ELF-1 (cell line): Measurements from ENCODE around the gene DLGAP1.

ENCODE experiments used
- DNase-seq: peaks from one replicate; pipeline ENCODE4 v3.0.0-alpha.2; 2016; ENCODE audit warnings: low read depth, low spot score

The DLGAP1 gene

GRCh38 chr18:3660739-3661515, 794.2 kb downstream of the DLGAP1 start:
- DNase-seq: no peak

DNA sequence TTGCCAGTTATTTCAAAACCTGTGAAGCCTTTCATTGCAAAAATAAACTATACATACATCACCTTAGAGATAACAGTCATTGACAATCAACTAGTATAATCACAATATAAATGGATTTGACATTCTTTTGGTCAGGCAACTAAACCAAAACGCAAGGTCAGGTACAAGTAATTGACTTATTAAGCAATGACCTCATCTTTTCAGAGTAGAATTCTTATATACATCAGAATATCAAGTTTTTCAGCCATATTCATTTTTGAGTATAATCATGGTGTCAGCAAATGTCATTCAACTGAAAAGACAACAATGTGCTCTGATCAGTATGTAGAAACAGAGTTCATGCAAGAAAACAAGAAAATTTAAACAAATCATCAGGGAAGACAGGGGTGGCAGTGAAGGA, 796.6 kb downstream of the DLGAP1 start:
- no peak for DNase-seq

DNA sequence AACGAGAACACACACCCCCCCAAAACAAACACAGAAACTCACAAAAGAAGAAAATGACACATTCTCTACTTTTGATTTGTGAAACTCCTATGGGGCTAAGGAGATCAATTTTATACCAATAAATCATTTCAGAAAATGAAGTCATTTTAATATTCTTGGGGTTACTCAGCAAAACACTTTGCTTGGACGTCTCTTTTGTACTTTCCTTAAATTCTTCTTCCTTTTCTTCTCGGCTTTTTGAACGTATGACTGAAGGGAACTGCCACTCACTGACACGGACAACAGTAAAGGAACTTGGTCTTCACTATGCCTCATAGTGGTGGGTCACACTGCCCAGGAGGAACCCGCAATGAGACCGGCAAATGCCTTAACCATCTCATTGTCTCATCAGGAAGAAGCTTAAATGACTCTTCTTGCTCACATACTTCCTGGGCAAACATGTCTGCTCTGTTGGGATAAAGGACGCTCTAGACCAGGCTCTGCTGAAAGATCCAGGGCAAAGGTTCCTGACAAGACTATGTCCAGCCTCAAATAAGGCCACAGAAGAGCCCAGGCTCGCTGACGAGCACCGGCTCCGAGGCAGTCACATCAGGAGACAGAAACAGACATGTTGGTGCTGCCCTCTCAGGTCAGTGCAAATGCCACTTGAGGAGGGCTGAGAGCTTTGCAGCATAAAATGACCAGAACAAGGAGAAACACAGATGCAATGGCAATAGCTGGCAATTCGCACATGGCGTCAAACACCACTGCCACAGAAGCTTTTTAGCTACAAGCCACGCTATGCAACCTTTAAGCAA, 799.7 kb downstream of the DLGAP1 start:
- peak; percentile 10 for DNase-seq

GRCh38 chr18:3654442-3655253, 800.5 kb downstream of the DLGAP1 start:
- no peak for DNase-seq

DNA sequence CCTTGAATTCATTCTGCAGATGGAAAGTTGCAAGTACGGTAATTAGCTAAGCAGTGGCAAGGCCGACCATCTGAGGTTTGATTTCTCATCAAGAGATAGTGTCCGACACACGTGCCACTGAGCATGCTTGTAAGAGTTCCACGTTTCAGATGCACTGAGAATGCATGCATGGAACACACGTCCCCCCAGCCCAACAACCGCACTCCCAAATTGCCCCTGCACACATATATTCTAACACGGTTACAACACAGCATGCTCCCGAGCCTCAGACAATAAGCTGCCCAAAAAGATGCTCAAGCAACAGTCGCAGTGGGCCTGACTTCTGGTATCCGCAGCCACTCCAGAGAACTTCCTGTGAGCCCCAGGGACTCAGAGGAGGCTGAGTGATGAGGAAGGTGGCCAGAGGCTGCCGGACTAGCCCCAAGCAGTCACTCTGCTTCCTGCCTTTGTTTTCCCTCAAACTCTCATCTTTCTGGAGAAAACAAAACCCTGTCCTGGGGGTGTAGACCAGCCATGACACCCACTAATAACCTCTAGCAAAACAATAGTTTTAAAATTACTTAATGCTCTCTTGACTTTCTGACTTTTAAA, 801.2 kb downstream of the DLGAP1 start:
- DNase-seq: peak; percentile 42

DNA sequence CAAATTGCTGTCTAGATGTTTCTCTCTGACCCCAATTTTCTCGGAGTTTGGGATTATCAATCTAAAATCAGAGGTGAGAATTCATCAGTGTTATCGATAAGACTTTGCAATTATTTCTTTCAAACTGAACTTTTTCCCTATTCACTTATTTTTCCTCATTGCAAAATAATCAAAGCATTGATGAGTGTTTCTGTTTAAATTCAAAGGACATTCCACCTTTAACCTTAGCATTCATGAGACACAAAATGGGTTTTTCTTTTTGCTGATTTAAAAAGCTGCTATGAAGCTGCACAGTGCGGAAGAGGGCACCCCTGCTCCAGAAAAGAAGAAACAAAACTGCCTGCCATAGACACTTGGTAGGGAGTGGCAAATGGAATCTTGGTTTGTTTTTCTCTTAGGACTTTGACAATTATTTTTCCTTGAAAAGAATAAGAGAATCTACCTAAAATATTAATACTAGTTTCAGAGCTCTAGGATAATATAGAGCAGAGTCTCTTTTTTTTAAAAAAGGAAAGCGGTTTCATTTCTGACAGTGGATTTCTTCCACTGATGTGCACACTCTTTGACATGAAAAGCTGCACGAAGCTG, 801.8 kb downstream of the DLGAP1 start:
- no peak for DNase-seq

DNA sequence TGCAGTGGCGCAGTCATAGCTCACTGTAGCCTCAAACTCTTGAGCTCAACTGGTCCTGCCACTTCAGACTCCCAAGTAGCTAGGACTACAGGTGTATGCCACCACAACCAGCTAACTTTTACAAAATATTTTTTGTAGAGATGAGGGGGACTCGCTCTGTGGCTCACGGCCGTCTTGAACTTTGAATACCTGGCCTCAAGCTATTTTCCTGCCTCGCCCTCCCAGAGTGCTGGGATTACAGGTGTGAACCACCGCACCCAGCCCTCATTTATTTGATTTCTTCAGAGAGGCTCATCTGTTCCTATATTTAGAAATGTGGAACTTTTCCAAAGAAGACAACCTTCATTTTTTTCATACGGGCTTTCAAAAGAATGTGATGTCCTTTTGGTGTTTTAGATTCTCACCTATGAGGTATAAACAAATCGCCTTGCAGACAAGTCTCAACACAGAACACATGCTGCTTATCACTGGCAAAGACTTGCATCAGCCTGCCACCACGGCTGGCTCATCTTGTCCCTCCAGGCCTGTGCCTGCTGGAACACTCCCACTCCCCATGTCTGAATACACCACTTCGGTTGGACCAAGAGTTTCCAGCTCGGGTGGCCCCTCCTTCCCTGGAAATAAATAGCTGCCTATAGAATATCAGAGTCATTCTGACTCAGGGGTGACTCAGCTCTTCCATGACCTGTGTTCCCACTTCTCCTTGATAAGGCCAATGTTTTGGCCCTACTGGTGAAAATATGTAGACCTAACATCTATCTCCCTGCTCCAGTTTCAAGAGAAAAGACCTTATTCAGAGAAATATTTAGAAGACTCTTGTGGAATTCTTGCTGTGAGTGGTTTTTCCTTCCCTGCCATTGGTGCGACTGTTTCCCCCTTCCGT, 802.5 kb downstream of the DLGAP1 start:
- peak; percentile 81 for DNase-seq

DNA sequence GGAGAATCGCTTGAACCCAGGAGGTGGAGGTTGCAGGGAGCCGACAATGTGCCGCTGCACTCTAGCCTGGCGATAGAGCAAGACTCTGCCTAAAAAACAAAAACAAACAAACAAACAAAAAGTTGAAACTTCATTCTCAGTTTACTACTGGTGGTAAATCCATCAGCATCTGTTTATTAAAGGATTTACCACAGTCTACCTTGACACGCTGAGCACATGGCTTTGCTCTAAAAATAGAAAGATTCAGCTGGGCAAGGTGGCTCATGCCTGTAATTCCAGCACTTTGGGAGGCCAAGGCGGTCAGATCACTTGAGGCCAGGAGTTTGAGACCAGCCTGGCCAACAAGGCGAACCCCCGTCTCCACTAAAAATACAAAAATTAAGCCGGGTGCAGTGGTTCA, 803.8 kb downstream of the DLGAP1 start:
- no peak for DNase-seq

DNA sequence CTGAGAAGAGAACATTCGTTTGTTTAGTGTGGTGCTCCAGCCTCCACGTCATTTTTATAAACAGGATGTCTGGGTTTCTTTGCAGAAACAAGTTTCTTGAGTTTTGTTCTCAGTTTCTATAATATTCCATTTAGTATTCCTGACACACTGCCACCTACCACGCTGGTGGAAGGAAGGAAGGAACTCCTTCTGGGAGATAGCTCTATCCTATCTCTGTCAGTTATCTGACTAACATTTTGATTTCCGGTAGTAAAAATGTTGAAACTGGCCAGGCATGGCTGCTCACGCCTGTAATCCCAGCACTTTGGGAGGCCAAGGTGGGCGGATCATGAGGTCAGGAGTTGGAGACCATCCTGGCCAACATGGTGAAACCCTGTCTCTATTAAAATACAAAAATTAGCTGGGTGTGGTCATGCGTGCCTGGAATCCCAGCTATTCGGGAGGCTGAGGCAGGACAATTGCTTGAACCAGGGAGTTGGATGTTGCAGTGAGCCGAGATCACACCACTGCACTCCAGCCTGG, 804.5 kb downstream of the DLGAP1 start:
- peak; percentile 10 for DNase-seq

GRCh38 chr18:3649633-3650426, 805.3 kb downstream of the DLGAP1 start:
- peak; percentile 25 for DNase-seq

GRCh38 chr18:3649135-3649632, 805.9 kb downstream of the DLGAP1 start:
- DNase-seq: peak; percentile 7

- no peak for DNase-seq
Observed at GRCh38 chr18:3648641-3649040, 806.5 kb downstream of the DLGAP1 start.

GRCh38 chr18:3648200-3648599, 806.9 kb downstream of the DLGAP1 start:
- no peak for DNase-seq

GRCh38 chr18:3647636-3648035, 807.5 kb downstream of the DLGAP1 start:
- DNase-seq: no peak

GRCh38 chr18:3645384-3646156, 809.5 kb downstream of the DLGAP1 start:
- no peak for DNase-seq

GRCh38 chr18:3634250-3634939, 820.7 kb downstream of the DLGAP1 start:
- no peak for DNase-seq

- no peak for DNase-seq
Observed at GRCh38 chr18:3631887-3632286, 823.2 kb downstream of the DLGAP1 start.
